HEK293 (cell line): Measurements from ENCODE around the gene UGT1A9.

ENCODE experiments used
- CTCF ChIA-PET: fragments of 350-600 bp; formaldehyde crosslinking; extraction: SDS; loops from one replicate; lab custom pipeline; 2021; ENCODE audit warnings: antibody characterized with exemption; lab: Yijun Ruan, JAX
- POLR2A ChIA-PET: fragments of 300-600 bp; formaldehyde crosslinking; extraction: SDS; loops from one replicate; lab custom pipeline; 2020; ENCODE audit warnings: antibody characterized with exemption, inconsistent platforms; lab: Yijun Ruan, JAX
- H3K27ac ChIP-seq: fragments of 200-500 bp; sonication (Bioruptor generic); 2 replicates; pipeline ENCODE4 v1.5.1; 2014; ENCODE audit warnings: low read depth, low read length, control low read depth, inconsistent platforms; ENCODE audit errors: extremely low read depth
- H3K36me3 ChIP-seq, 2 experiments: fragments of 200-500 bp in 1 of 2; sonication (Bioruptor generic) in 1 of 2; 1 replicate in 1 of 2; 2 replicates in 1 of 2; pipeline ENCODE4 v1.5.1; 2014 to 2017; ENCODE audit warnings: inconsistent platforms in 2 of 2, low read length in 2 of 2; ENCODE audit not compliant: control insufficient read depth in 2 of 2, insufficient read depth in 1 of 2
- H3K4me1 ChIP-seq: fragments of 200-500 bp; sonication (Bioruptor generic); 2 replicates; pipeline ENCODE4 v1.5.1; 2014; ENCODE audit warnings: mild to moderate bottlenecking, low read length, inconsistent platforms; ENCODE audit not compliant: control insufficient read depth, insufficient read depth
- H3K4me3 ChIP-seq: 2 replicates; pipeline ENCODE4 v1.5.1; 2011; ENCODE audit warnings: low read depth, mild to moderate bottlenecking, control low read depth, low read length, moderate library complexity
- H3K9me3 ChIP-seq: fragments of 200-500 bp; sonication (Bioruptor generic); 2 replicates; pipeline ENCODE4 v1.5.1; 2014; ENCODE audit warnings: low read depth, low read length, inconsistent platforms; ENCODE audit not compliant: control insufficient read depth, insufficient read depth
- BCL11B ChIP-seq: fragments of 450-650 bp; formaldehyde crosslinking; IDR thresholded peaks from 2 replicates; pipeline ENCODE4 v1.5.1; 2016; ENCODE audit warnings: low read depth, missing biosample characterization, missing genetic modification characterization
- GLI2 ChIP-seq: fragments of 450-650 bp; formaldehyde crosslinking; IDR thresholded peaks from 2 replicates; pipeline ENCODE4; 2017; ENCODE audit warnings: missing biosample characterization, missing genetic modification characterization, low read depth, borderline replicate concordance
- KLF8 ChIP-seq: fragments of 450-650 bp; formaldehyde crosslinking; IDR thresholded peaks from 2 replicates; pipeline ENCODE4 v1.5.1; 2016; ENCODE audit warnings: missing biosample characterization, missing genetic modification characterization
- PRDM4 ChIP-seq: fragments of 450-650 bp; formaldehyde crosslinking; IDR thresholded peaks from 2 replicates; pipeline ENCODE4 v1.5.1; 2017; ENCODE audit warnings: missing biosample characterization, missing genetic modification characterization
- SP3 ChIP-seq: fragments of 450-650 bp; formaldehyde crosslinking; IDR thresholded peaks from 2 replicates; pipeline ENCODE4 v1.5.1; 2016; ENCODE audit warnings: missing biosample characterization, missing genetic modification characterization
- WT1 ChIP-seq: fragments of 450-650 bp; formaldehyde crosslinking; IDR thresholded peaks from 2 replicates; pipeline ENCODE4 v1.5.1; 2016; ENCODE audit warnings: missing biosample characterization, missing genetic modification characterization
- YY2 ChIP-seq: fragments of 450-650 bp; formaldehyde crosslinking; IDR thresholded peaks from 2 replicates; pipeline ENCODE4 v1.5.1; 2016; ENCODE audit warnings: missing biosample characterization, missing genetic modification characterization
- ZBTB48 ChIP-seq: fragments of 450-650 bp; formaldehyde crosslinking; IDR thresholded peaks from 2 replicates; pipeline ENCODE4 v1.5.1; 2016; ENCODE audit warnings: missing biosample characterization, missing genetic modification characterization
- ZFP37 ChIP-seq: fragments of 450-650 bp; formaldehyde crosslinking; IDR thresholded peaks from 2 replicates; pipeline ENCODE4 v1.5.1; 2016; ENCODE audit warnings: missing biosample characterization, missing genetic modification characterization
- ZNF10 ChIP-seq: fragments of 450-650 bp; formaldehyde crosslinking; IDR thresholded peaks from 2 replicates; pipeline ENCODE4 v1.5.1; 2017; ENCODE audit warnings: missing biosample characterization, missing genetic modification characterization
- ZNF138 ChIP-seq: fragments of 450-650 bp; formaldehyde crosslinking; IDR thresholded peaks from 2 replicates; pipeline ENCODE4 v1.5.1; 2016; ENCODE audit warnings: missing biosample characterization, missing genetic modification characterization, borderline replicate concordance
- ZNF2 ChIP-seq: fragments of 450-650 bp; formaldehyde crosslinking; IDR thresholded peaks from 2 replicates; pipeline ENCODE4 v1.5.1; 2016; ENCODE audit warnings: missing biosample characterization, missing genetic modification characterization
- ZNF239 ChIP-seq: fragments of 450-650 bp; formaldehyde crosslinking; IDR thresholded peaks from 2 replicates; pipeline ENCODE4 v1.5.1; 2016; ENCODE audit warnings: missing biosample characterization, missing genetic modification characterization
- ZNF341 ChIP-seq: fragments of 450-650 bp; formaldehyde crosslinking; IDR thresholded peaks from 2 replicates; pipeline ENCODE4; 2016; ENCODE audit warnings: low read depth, missing biosample characterization, missing genetic modification characterization
- ZNF391 ChIP-seq: fragments of 450-650 bp; formaldehyde crosslinking; IDR thresholded peaks from 2 replicates; pipeline ENCODE4 v1.5.1; 2016; ENCODE audit warnings: low read depth, missing biosample characterization, missing genetic modification characterization, borderline replicate concordance
- ZNF501 ChIP-seq: fragments of 450-650 bp; formaldehyde crosslinking; IDR thresholded peaks from 2 replicates; pipeline ENCODE4 v1.5.1; 2016; ENCODE audit warnings: missing biosample characterization, missing genetic modification characterization
- ZNF596 ChIP-seq: fragments of 450-650 bp; IDR thresholded peaks from 2 replicates; pipeline ENCODE4 v1.5.0; 2018; ENCODE audit warnings: missing biosample characterization, mild to moderate bottlenecking, missing genetic modification characterization, moderate library complexity
- ZNF658 ChIP-seq: fragments of 450-650 bp; formaldehyde crosslinking; IDR thresholded peaks from 2 replicates; pipeline ENCODE4; 2016; ENCODE audit warnings: missing biosample characterization, missing genetic modification characterization
- ZNF747 ChIP-seq: fragments of 450-650 bp; formaldehyde crosslinking; IDR thresholded peaks from 2 replicates; pipeline ENCODE4 v1.5.1; 2016; ENCODE audit warnings: missing biosample characterization, missing genetic modification characterization
- ZNF76 ChIP-seq: fragments of 450-650 bp; formaldehyde crosslinking; IDR thresholded peaks from 2 replicates; pipeline ENCODE4; 2016; ENCODE audit warnings: low read depth, missing biosample characterization, missing genetic modification characterization, borderline replicate concordance
- ZNF791 ChIP-seq: fragments of 450-650 bp; formaldehyde crosslinking; IDR thresholded peaks from 2 replicates; pipeline ENCODE4 v1.5.1; 2016; ENCODE audit warnings: missing biosample characterization, missing genetic modification characterization
- ZNF830 ChIP-seq: fragments of 450-650 bp; IDR thresholded peaks from 2 replicates; pipeline ENCODE4 v1.5.0; 2018; ENCODE audit warnings: missing biosample characterization, missing genetic modification characterization, low read depth, mild to moderate bottlenecking, moderate library complexity
- ZNF843 ChIP-seq: fragments of 450-650 bp; formaldehyde crosslinking; IDR thresholded peaks from 2 replicates; pipeline ENCODE4 v1.5.1; 2016; ENCODE audit warnings: missing biosample characterization, missing genetic modification characterization
- ZSCAN23 ChIP-seq: fragments of 450-650 bp; formaldehyde crosslinking; IDR thresholded peaks from 2 replicates; pipeline ENCODE4 v1.5.1; 2016; ENCODE audit warnings: missing biosample characterization, missing genetic modification characterization
- TF ChIP-seq, protein P1 (sequence below): fragments of 450-650 bp; formaldehyde crosslinking; IDR thresholded peaks from 2 replicates; pipeline ENCODE4 v1.5.1; 2016; ENCODE audit warnings: missing biosample characterization, missing genetic modification characterization, borderline replicate concordance

UGT1A9 gene

DNA sequence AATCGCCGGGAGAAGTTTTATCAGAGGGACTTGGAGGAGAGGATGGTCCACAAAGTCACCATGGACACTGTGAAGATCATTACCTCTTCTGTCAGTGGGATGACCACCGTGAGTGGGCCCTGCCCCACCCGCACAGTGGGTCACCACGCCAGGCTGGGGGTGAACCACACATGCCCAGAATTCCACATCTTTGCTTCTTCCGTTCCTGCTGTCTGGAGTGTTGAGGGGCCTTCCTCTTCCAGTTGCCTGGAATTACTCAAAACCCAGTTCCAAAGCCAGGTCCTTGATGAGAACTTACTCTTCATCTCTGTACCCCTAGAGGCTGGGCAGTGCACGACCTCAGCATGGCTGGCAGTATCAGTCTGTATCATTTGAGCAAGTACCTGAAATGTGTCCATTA lies 128.5 kb downstream of the UGT1A9 start:
- TF ChIP-seq YY2 (tag by site-specific recombination) = no peak
- TF ChIP-seq ZNF596 (tag by site-specific recombination) = no peak
- TF ChIP-seq ZFP37 = no peak
- no peak for TF ChIP-seq ZNF138 (tag by site-specific recombination)
- no peak for TF ChIP-seq ZNF658
- no peak for TF ChIP-seq ZNF2 (tag by site-specific recombination)
- TF ChIP-seq ZBTB48 = no peak
- no peak for TF ChIP-seq ZNF239 (tag by site-specific recombination)
- TF ChIP-seq ZNF341 (tag by site-specific recombination) = no peak
- TF ChIP-seq SP3 (tag by site-specific recombination) = no peak
- TF ChIP-seq ZNF830 (tag by site-specific recombination) = no peak
- TF ChIP-seq ZNF391 = no peak
- no peak for TF ChIP-seq ZNF791 (tag by site-specific recombination)
- no peak for TF ChIP-seq KLF8
- no peak for TF ChIP-seq BCL11B (tag by site-specific recombination)
- no peak for TF ChIP-seq ZSCAN23 (tag by site-specific recombination)
- TF ChIP-seq, protein P1, sequence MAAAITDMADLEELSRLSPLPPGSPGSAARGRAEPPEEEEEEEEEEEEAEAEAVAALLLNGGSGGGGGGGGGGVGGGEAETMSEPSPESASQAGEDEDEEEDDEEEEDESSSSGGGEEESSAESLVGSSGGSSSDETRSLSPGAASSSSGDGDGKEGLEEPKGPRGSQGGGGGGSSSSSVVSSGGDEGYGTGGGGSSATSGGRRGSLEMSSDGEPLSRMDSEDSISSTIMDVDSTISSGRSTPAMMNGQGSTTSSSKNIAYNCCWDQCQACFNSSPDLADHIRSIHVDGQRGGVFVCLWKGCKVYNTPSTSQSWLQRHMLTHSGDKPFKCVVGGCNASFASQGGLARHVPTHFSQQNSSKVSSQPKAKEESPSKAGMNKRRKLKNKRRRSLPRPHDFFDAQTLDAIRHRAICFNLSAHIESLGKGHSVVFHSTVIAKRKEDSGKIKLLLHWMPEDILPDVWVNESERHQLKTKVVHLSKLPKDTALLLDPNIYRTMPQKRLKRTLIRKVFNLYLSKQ (tag by site-specific recombination) = no peak
- POLR2A ChIA-PET = no interaction called here
- CTCF ChIA-PET = no interaction called here
- no peak overlapping the region for H3K4me3 ChIP-seq
- H3K36me3 ChIP-seq = no peaks in the 10 kb centered on the region
- no peak overlapping the region for H3K27ac ChIP-seq
- no peaks in the 10 kb centered on the region for H3K4me1 ChIP-seq
- H3K9me3 ChIP-seq = no peaks in the 10 kb centered on the region

DNA sequence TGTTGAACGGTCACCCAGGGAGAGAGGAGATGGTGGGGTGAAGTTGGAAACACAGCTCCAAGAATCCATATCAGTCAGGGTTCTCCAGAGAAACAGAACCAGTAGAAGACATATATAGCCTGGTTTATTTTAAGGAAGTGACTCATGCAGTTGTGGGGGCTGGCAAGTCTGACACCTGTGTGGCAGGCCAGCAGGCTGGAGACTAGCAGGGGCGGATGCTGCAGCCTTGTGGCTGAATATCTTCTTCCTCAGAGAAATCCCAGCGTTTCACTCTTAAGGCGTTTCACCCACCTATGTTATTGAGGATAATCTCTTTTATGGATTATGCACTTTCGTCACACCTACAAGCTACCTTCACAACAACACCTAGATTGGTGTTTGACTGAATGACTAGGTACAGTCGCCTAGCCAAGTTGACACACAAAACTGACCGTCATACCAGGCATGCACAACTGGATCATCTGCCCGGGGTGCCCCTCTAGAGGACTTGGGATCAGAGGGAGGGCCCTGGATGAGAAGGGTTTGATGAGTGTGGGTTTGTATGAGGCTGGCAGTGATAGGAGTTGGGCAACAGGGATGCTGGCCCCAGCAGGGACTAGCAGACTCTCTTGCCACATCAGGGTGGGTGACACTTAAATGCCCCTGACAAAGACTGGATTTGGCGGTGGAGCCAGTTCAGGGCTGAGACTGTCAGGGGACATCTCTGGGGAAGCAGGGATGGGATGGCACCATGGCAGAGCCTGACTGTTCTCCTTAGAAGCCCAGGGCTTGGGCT lies 129.8 kb downstream of the UGT1A9 start:
- Histone ChIP-seq H3K4me1 (no peaks in the 10 kb centered on the region), H3K27ac (no peak overlapping the region), H3K36me3 (no peaks in the 10 kb centered on the region), H3K9me3 (no peaks in the 10 kb centered on the region)
- POLR2A ChIA-PET = no interaction called here
- TF ChIP-seq ZNF843 (tag by site-specific recombination) (no peak), ZNF501 (tag by site-specific recombination) (no peak), ZNF10 (no peak), ZNF747 (tag by site-specific recombination) (no peak), PRDM4 (tag by site-specific recombination) (no peak), WT1 (tag by site-specific recombination) (no peak), GLI2 (tag by site-specific recombination) (no peak), ZNF76 (tag by site-specific recombination) (no peak)
- TF ChIP-seq, all 188 proteins: peak for 0
- no peak overlapping the region for H3K4me3 ChIP-seq
- CTCF ChIA-PET = no interaction called here
